Endothelial cell (in vitro differentiated cells): ENCODE measurements around the gene A3GALT2. TPM values are rescaled to one million over a fixed set of nuclear protein-coding genes. Genes with fewer than 3 reads are reported as not detected.

Experiments
- DNase-seq: peaks from one replicate; pipeline ENCODE4 v3.0.0; 2021; ENCODE audit warnings: low spot score
- H3K27ac Mint-ChIP-seq: one replicate; pipeline ENCODE4 v1.8.0; 2021; ENCODE audit warnings: mixed read lengths, inconsistent platforms; ENCODE audit not compliant: unreplicated experiment
- H3K27me3 Mint-ChIP-seq: one replicate; pipeline ENCODE4 v1.8.0; 2021; ENCODE audit warnings: mild to moderate bottlenecking, moderate library complexity, mixed read lengths, inconsistent platforms; ENCODE audit not compliant: unreplicated experiment
- H3K36me3 Mint-ChIP-seq: one replicate; pipeline ENCODE4 v1.8.0; 2021; ENCODE audit warnings: mild to moderate bottlenecking, low read depth, mixed read lengths, inconsistent platforms; ENCODE audit not compliant: unreplicated experiment
- H3K4me1 Mint-ChIP-seq: one replicate; pipeline ENCODE4 v1.8.0; 2021; ENCODE audit warnings: mild to moderate bottlenecking, mixed read lengths, inconsistent platforms; ENCODE audit not compliant: unreplicated experiment
- H3K4me3 Mint-ChIP-seq: one replicate; pipeline ENCODE4 v1.8.0; 2021; ENCODE audit warnings: mild to moderate bottlenecking, mixed read lengths, inconsistent platforms; ENCODE audit not compliant: unreplicated experiment
- H3K9me3 Mint-ChIP-seq: one replicate; pipeline ENCODE4 v1.8.0; 2021; ENCODE audit warnings: mixed read lengths, inconsistent platforms; ENCODE audit not compliant: unreplicated experiment
- CTCF ChIP-seq: fragments of 200-600 bp; sonication (generic); IDR thresholded peaks from one replicate; pipeline ENCODE4 v1.5.0; 2021; ENCODE audit warnings: antibody characterized with exemption; ENCODE audit not compliant: unreplicated experiment
- total RNA-seq: library from RNA; stranded (reverse); fragmentation: NEBNext Ultra II Directional; extraction: Animal tissue kit (Norgen Biotek cat#: 25700); gene quantifications from one replicate; pipeline ENCODE4 v1.2.1, GENCODE V29; 2021; ENCODE audit not compliant: unreplicated experiment

The A3GALT2 gene
- total RNA-seq, 1 donor from 2014 or later = not detected

DNA sequence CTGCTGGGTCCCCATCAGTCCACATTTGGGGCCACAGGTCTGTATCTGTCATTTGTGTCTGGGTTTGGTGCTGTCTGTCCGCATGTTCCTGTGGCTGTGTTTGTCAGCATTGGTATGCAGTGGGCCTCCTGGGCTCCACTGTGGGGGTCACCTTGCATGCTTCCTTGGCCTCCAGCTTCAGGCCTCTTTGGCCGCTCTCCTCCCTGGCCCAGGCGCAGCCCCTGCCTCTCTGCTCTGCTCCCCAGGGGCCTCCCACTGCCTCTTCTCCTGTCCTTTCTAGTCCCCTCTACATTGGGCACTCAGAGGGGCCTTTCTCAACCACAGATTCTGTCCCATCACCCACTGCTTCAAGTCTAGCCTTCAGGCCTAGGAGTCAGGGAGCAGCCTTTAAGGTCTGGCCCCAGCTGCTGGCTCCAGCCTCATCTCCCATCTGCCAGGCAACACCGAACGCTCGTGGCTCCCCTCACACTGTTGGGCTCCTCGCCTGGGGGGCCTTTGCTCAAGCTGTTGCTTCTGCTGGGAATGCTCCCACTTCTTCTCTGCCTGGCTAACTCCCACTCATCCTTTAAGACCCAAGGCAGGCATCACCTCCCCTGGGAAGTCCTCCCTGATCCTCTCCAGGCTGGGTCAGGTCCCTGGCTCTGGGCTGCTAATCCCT, 50.0 kb downstream of the A3GALT2 start:
- no peak for TF ChIP-seq CTCF
- no peaks in the 10 kb centered on the region for H3K9me3 Mint-ChIP-seq
- no peak overlapping the region for H3K4me3 Mint-ChIP-seq
- peaks cover 43% of the 10 kb centered on the region for H3K4me1 Mint-ChIP-seq
- peaks cover 10% of the 10 kb centered on the region for H3K36me3 Mint-ChIP-seq
- no peak overlapping the region for H3K27ac Mint-ChIP-seq
- peaks cover 7% of the 10 kb centered on the region for H3K27me3 Mint-ChIP-seq
- DNase-seq = no peak

DNA sequence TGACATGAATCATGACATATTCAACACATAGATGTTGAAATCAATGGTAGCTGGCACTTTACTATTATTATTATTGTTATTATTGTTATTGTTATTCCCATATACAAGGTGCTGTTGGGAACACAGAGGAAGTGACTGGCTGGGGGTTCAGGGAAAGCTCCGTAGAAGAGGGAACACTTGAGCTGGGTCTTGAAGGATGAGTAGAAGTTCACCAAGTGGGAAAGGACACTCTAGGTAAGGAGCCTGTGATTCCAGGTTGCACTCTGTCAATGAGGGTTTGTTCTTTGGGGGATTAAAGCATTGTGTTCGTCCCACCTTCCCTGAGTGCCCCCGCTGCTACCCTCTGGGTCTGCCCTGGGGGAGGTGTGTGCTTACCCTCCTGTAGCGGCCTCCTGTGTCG, 50.5 kb downstream of the A3GALT2 start:
- H3K4me1 Mint-ChIP-seq = peaks cover 47% of the 10 kb centered on the region
- H3K4me3 Mint-ChIP-seq = no peak overlapping the region
- no peaks in the 10 kb centered on the region for H3K9me3 Mint-ChIP-seq
- peaks cover 10% of the 10 kb centered on the region for H3K36me3 Mint-ChIP-seq
- peaks cover 9% of the 10 kb centered on the region for H3K27me3 Mint-ChIP-seq
- DNase-seq = no peak
- no peak for TF ChIP-seq CTCF
- H3K27ac Mint-ChIP-seq = no peak overlapping the region

- no peak overlapping the region for H3K27ac Mint-ChIP-seq
- no peak for DNase-seq
- H3K9me3 Mint-ChIP-seq = no peaks in the 10 kb centered on the region
- TF ChIP-seq CTCF = no peak
- H3K27me3 Mint-ChIP-seq = peaks cover 9% of the 10 kb centered on the region
- no peak overlapping the region for H3K4me3 Mint-ChIP-seq
- H3K4me1 Mint-ChIP-seq = peaks cover 50% of the 10 kb centered on the region
- peaks cover 10% of the 10 kb centered on the region for H3K36me3 Mint-ChIP-seq
These were observed 51.3 kb downstream of the A3GALT2 start for GRCh38 chr1:33269621-33270020.

DNA sequence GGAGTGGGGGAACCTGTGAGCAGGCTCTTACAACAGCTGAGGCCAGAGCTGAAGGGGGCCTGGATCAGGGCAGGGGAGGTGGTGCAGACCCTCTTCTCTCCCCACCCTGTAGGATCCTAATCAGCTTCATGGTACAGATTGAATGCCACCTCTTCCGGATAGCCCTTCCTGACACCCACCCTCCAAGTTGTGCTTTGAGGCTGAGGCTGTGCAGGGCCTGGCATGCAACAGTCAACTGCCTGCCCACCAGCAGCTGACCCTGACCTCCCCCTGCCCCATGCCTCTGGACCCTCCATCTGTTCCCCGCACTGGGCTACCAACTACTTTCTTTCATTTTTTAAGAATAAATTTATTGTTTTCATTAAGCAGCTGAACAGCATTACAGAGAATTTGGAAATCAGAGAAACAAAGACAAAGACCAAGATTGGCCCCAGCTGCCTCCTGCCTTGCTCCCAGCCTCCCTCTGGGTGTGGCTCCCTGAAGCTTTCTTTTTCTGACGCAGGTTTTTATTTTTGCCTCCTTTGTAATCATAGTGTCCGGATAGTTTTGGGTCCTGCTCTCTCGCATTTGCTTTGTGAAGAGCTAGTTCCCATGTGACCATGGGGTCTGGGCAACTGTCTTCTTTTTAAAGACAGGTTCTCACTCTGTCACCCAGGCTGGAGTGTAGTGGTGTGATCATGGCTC, 51.8 kb downstream of the A3GALT2 start:
- peaks cover 10% of the 10 kb centered on the region for H3K36me3 Mint-ChIP-seq
- peaks cover 9% of the 10 kb centered on the region for H3K27me3 Mint-ChIP-seq
- H3K9me3 Mint-ChIP-seq = no peaks in the 10 kb centered on the region
- TF ChIP-seq CTCF = no peak
- DNase-seq = no peak
- no peak overlapping the region for H3K27ac Mint-ChIP-seq
- no peak overlapping the region for H3K4me3 Mint-ChIP-seq
- H3K4me1 Mint-ChIP-seq = peaks cover 49% of the 10 kb centered on the region

GRCh38 chr1:33268457-33268856, 52.4 kb downstream of the A3GALT2 start:
- peaks cover 9% of the 10 kb centered on the region for H3K27me3 Mint-ChIP-seq
- peaks cover 10% of the 10 kb centered on the region for H3K36me3 Mint-ChIP-seq
- H3K9me3 Mint-ChIP-seq = no peaks in the 10 kb centered on the region
- TF ChIP-seq CTCF = no peak
- no peak overlapping the region for H3K27ac Mint-ChIP-seq
- peaks cover 45% of the 10 kb centered on the region for H3K4me1 Mint-ChIP-seq
- H3K4me3 Mint-ChIP-seq = no peak overlapping the region
- DNase-seq = no peak
